K562 (cell line): ENCODE data around the gene ELOVL2. TPM values are rescaled to one million over a fixed set of nuclear protein-coding genes. Genes with fewer than 3 reads are reported as not detected.

Source experiments
- ATAC-seq: fragments of 200-7000 bp; cut with Tn5 transposase; 3 replicates; pipeline ENCODE4 v1.9.1; 2020; ENCODE audit warnings: moderate library complexity
- BruUV-seq: library from RNA; stranded (reverse); fragments of 400-500 nt; replicated peaks from 2 replicates; lab custom pipeline; 2021; lab: Mats Ljungman, UMichigan
- CTCF ChIA-PET: fragments of 300-600 bp; formaldehyde crosslinking; extraction: SDS; loops from one replicate; lab custom pipeline; 2021; ENCODE audit warnings: low intra/inter-chr PET ratio; lab: Yijun Ruan, JAX
- POLR2A ChIA-PET: fragments of 300-600, 350-650 bp; sonication (Branson Sonifier 250); formaldehyde crosslinking; extraction: SDS; loops from one replicate; lab custom pipeline; 2021; ENCODE audit warnings: antibody characterized with exemption, inconsistent platforms; lab: Yijun Ruan, JAX
- DNase-seq, 4 experiments: peaks; one replicate each; pipeline versions ENCODE4 v3.0.0 to v3.0.0-alpha.2; 2011 to 2018; ENCODE audit warnings: low spot score in 3 of 4, mixed read lengths in 3 of 4; ENCODE audit errors: extremely low read depth in 1 of 4
- FAIRE-seq: peaks from 2 replicates; lab custom pipeline; 2011; peaks lifted over from hg19 to GRCh38; lab: Jason Lieb, UNC
- H2AFZ ChIP-seq: 2 replicates; pipeline ENCODE4 v1.6.0; 2011; ENCODE audit warnings: low read depth, low read length, control low read depth, inconsistent platforms
- H3K27ac ChIP-seq: fragments of 200-600 bp; 3 replicates; pipeline ENCODE4 v1.8.0; 2011; ENCODE audit warnings: low read depth, mild to moderate bottlenecking, control low read depth, inconsistent platforms, low read length, moderate library complexity, mixed read lengths; ENCODE audit errors: extremely low read depth
- H3K27me3 ChIP-seq, 2 experiments: fragments of 300-600 bp in 1 of 2; 2 replicates in 1 of 2; 3 replicates in 1 of 2; pipeline versions ENCODE4 v1.6.0 to v1.8.0; 2011; ENCODE audit warnings: inconsistent platforms in 2 of 2, low read length in 2 of 2, mild to moderate bottlenecking in 1 of 2, mixed read lengths in 1 of 2, moderate library complexity in 1 of 2; ENCODE audit not compliant: control insufficient read depth in 2 of 2, insufficient read depth in 2 of 2
- H3K36me3 ChIP-seq: fragments of 300-600 bp; 3 replicates; pipeline ENCODE4 v1.8.0; 2011; ENCODE audit warnings: mild to moderate bottlenecking, low read length, inconsistent platforms; ENCODE audit not compliant: control insufficient read depth, insufficient read depth
- H3K4me1 ChIP-seq, 2 experiments: fragments of 200-600 bp in 1 of 2; replicated peaks in 1 of 2; 2 replicates in 1 of 2; 3 replicates in 1 of 2; pipeline versions ENCODE4 v1.5.1 to v1.8.0; 2011; ENCODE audit warnings: inconsistent platforms in 2 of 2, low read length in 2 of 2, mild to moderate bottlenecking in 1 of 2, mixed read lengths in 1 of 2, moderate library complexity in 1 of 2; ENCODE audit not compliant: control insufficient read depth in 2 of 2, insufficient read depth in 2 of 2
- H3K4me2 ChIP-seq: 2 replicates; pipeline ENCODE4 v1.6.1; 2011; ENCODE audit warnings: low read length, control low read depth, inconsistent platforms, mixed read lengths; ENCODE audit not compliant: insufficient read depth
- H3K4me3 ChIP-seq: fragments of 200-600 bp; sonication (generic), shearing (Covaris generic); 2 replicates; pipeline ENCODE4 v1.5.1; 2016; ENCODE audit warnings: control low read depth, inconsistent platforms
- H3K79me2 ChIP-seq: fragments of 200-600 bp; 3 replicates; pipeline ENCODE4 v1.8.0; 2011; ENCODE audit warnings: low read length, inconsistent platforms; ENCODE audit not compliant: control insufficient read depth, insufficient read depth
- H3K9ac ChIP-seq, 2 experiments: 2 replicates each; pipeline versions ENCODE4 v1.6.0 to v1.6.1; 2011; ENCODE audit warnings: low read depth in 2 of 2, low read length in 2 of 2, control low read depth in 1 of 2, inconsistent platforms in 1 of 2, mild to moderate bottlenecking in 1 of 2, mixed read lengths in 1 of 2; ENCODE audit not compliant: insufficient read depth in 1 of 2
- H3K9me1 ChIP-seq: one replicate; pipeline ENCODE4 v1.6.0; 2011; ENCODE audit warnings: inconsistent platforms, mild to moderate bottlenecking, low read length, moderate library complexity; ENCODE audit not compliant: control insufficient read depth, insufficient read depth
- H3K9me3 ChIP-seq: replicated peaks from 2 replicates; pipeline ENCODE4 v1.5.1; 2011; ENCODE audit warnings: low read depth, low read length, inconsistent platforms; ENCODE audit not compliant: control insufficient read depth, insufficient read depth
- H4K20me1 ChIP-seq: replicated peaks from 2 replicates; pipeline ENCODE4 v1.6.1; 2011; ENCODE audit warnings: low read length, inconsistent platforms, mixed read lengths; ENCODE audit not compliant: control insufficient read depth, insufficient read depth
- ATF6 ChIP-seq: sonication (generic); formaldehyde crosslinking; IDR thresholded peaks from 2 replicates; pipeline ENCODE4 v1.4.0; 2020; ENCODE audit warnings: mild to moderate bottlenecking, missing genetic modification reagents
- CTBP1 ChIP-seq: fragments of 450-650 bp; IDR thresholded peaks from 2 replicates; pipeline ENCODE4 v1.6.1; 2016; ENCODE audit warnings: borderline replicate concordance
- ESRRB ChIP-seq: fragments of 250-450 bp; sonication (Bioruptor Pico); IDR thresholded peaks from 2 replicates; pipeline ENCODE4 v1.5.0; 2020; ENCODE audit warnings: mild to moderate bottlenecking, moderate library complexity, borderline replicate concordance
- FOXA1 ChIP-seq: fragments of 450-650 bp; IDR thresholded peaks from 2 replicates; pipeline ENCODE4 v1.6.1; 2016; ENCODE audit warnings: mild to moderate bottlenecking, borderline replicate concordance
- GTF2A2 ChIP-seq: IDR thresholded peaks from 2 replicates; pipeline ENCODE4 v1.6.1; 2016; ENCODE audit warnings: mild to moderate bottlenecking, missing genetic modification characterization, missing compliant biosample characterization
- HMGN3 ChIP-seq: IDR thresholded peaks from 2 replicates; pipeline ENCODE4 v1.6.1; 2011; ENCODE audit warnings: borderline replicate concordance, low read depth, mild to moderate bottlenecking, mixed read lengths, low read length; ENCODE audit not compliant: insufficient read length; ENCODE audit errors: extremely low read depth
- LCOR ChIP-seq: sonication (generic); formaldehyde crosslinking; IDR thresholded peaks from 2 replicates; pipeline ENCODE4 v1.8.0; 2022; ENCODE audit warnings: mild to moderate bottlenecking, missing genetic modification reagents
- MAX ChIP-seq: sonication (generic); formaldehyde crosslinking; IDR thresholded peaks from 2 replicates; pipeline ENCODE4 v1.9.0; 2022; ENCODE audit warnings: mild to moderate bottlenecking, missing genetic modification reagents
- NBN ChIP-seq: fragments of 450-650 bp; IDR thresholded peaks from 2 replicates; pipeline ENCODE4 v1.6.1; 2016; ENCODE audit warnings: low read depth, mild to moderate bottlenecking
- RBBP5 ChIP-seq: fragments of 200-600 bp; sonication (generic); IDR thresholded peaks from 2 replicates; pipeline ENCODE4 v1.6.1; 2012; ENCODE audit warnings: borderline replicate concordance, mild to moderate bottlenecking, low read length, control low read depth, inconsistent platforms; ENCODE audit not compliant: insufficient read depth, poor library complexity, severe bottlenecking
- TAF15 ChIP-seq: fragments of 200-400 bp; formaldehyde crosslinking; IDR thresholded peaks from 2 replicates; pipeline ENCODE4 v1.6.1; 2017; ENCODE audit warnings: mild to moderate bottlenecking, low read depth, low read length, moderate library complexity
- ZNF134 ChIP-seq: fragments of 250-450 bp; sonication (Bioruptor Pico); conservative IDR thresholded peaks from 2 replicates; pipeline ENCODE4 v1.4.0; 2020
- ZNF551 ChIP-seq: fragments of 250-450 bp; sonication (Bioruptor Pico); IDR thresholded peaks from 2 replicates; pipeline ENCODE4 v1.5.0; 2021; ENCODE audit warnings: mild to moderate bottlenecking, moderate library complexity
- ZNF764 ChIP-seq: fragments of 250-450 bp; sonication (Bioruptor Pico); IDR thresholded peaks from 2 replicates; pipeline ENCODE4 v1.4.0; 2020; ENCODE audit warnings: low read depth, mild to moderate bottlenecking, moderate library complexity
- WGBS: fragments of 100-300 bp; shearing (Covaris generic); methylation state at CpG from one replicate; pipeline ENCODE4 v1.1.6; 2016; ENCODE audit warnings: low coverage, mixed read lengths; ENCODE audit not compliant: insufficient coverage; ENCODE audit errors: missing lambda C conversion rate; 5-methylcytosine and 5-hydroxymethylcytosine counted together
- in situ Hi-C: fragments of 300-500 bp; cut with MboI; formaldehyde crosslinking; loops from 4 replicates; pipeline ENCODE4 v1.15.0; 2018; ENCODE audit warnings: inconsistent platforms, mixed read lengths
- intact Hi-C: fragments of 100-400 bp; cut with micrococcal nuclease; formaldehyde crosslinking; loops from 2 replicates; pipeline ENCODE4 v1.14.2; 2022
- polyA plus RNA-seq, 8 experiments: library from polyadenylated mRNA; depleted of rRNA in 4 of 8; stranded (reverse) in 5 of 8; unstranded in 3 of 8; fragments of >200 nt; fragmentation: Nextera tagmentation in 2 of 8; fragmentation: Illumina TruSeq in 1 of 8; extraction: Ambion mirVana in 2 of 8; extraction: Trizol in 1 of 8; gene quantifications; 2 replicates each; pipeline versions ENCODE4 v1.2.1 to v1.2.3, GENCODE V29; 2011 to 2014; ENCODE audit warnings: inconsistent platforms in 1 of 8, missing spikeins in 1 of 8
- total RNA-seq, 7 experiments: library from RNA; depleted of rRNA in 6 of 7; stranded (reverse); fragments of >200 nt in 6 of 7; fragmentation: Illumina TruSeq in 2 of 7; extraction: Trizol in 2 of 7; gene quantifications; 2 replicates each; pipeline versions ENCODE4 v1.2.1 to v1.2.3, GENCODE V29; 2011 to 2021; ENCODE audit warnings: low replicate concordance in 1 of 7
- TF ChIP-seq, protein P1 (sequence below): sonication (generic); formaldehyde crosslinking; IDR thresholded peaks from 2 replicates; pipeline ENCODE4 v1.8.0; 2022; ENCODE audit warnings: missing genetic modification reagents, mild to moderate bottlenecking, moderate library complexity, borderline replicate concordance

The ELOVL2 gene
- total and polyA plus RNA-seq, 9 of the 15 experiments (the other 6 are each of a cell fraction or from before 2014, with no cell fraction given) = 0.05 to 0.96 (median 0.31) TPM

DNA sequence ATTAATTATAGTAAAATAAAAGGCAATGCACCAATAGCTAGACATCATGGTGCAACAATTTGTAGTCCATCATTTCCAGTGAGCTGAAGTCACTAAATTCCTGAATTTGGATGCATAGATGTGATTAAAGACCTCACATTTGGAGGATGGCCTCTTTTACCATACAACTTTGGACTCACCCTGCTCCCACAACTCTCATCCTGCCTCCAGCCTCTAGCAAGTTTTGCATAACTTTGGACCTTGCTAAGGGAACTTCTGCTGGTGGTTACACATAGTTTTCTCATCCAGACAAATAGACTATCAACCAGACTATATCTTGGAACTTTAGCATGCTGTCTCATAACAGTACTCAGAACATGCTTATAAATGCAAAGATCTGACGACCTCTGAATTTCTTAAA lies 12.8 kb upstream of the ELOVL2 start:
- no peaks in the 10 kb centered on the region for H4K20me1 ChIP-seq
- H3K9ac ChIP-seq = no peak overlapping the region
- H3K27me3 ChIP-seq = peaks cover 2 to 5% of the 10 kb centered on the region in 2 experiments
- no peak overlapping the region for H3K4me2 ChIP-seq
- ATAC-seq = no peak
- no peaks in the 10 kb centered on the region for H3K9me1 ChIP-seq
- no peak overlapping the region for H3K27ac ChIP-seq
- POLR2A ChIA-PET = interaction anchor here (1.0 to 1.6 kb wide), 3 partner anchors 8 to 17 kb away, joined by 3 to 4 read pairs (median 3); no protein-coding TSS in a partner anchor
- no peaks in the 10 kb centered on the region for H3K9me3 ChIP-seq
- H3K79me2 ChIP-seq = no peaks in the 10 kb centered on the region
- no peaks in the 10 kb centered on the region for H3K36me3 ChIP-seq
- in situ Hi-C loops (no loop called here), intact Hi-C loops (no loop called here)
- no peak for DNase-seq
- WGBS = 13% methylated on average over 1 of the region's 1 CpG
- no peak overlapping the region for H3K4me3 ChIP-seq
- no peaks in the 10 kb centered on the region for H3K4me1 ChIP-seq
- CTCF ChIA-PET = no interaction called here
- H2AFZ ChIP-seq = no peak overlapping the region
- BruUV-seq = no TSS peak
- no peak for FAIRE-seq
- TF ChIP-seq ZNF764 (CRISPR knock-in tag) (no peak), NBN (no peak), ZNF134 (no peak), CTBP1 (no peak), HMGN3 (no peak), RBBP5 (no peak), ATF6 (no peak), LCOR (CRISPR knock-in tag) (no peak), GTF2A2 (tag) (no peak), MAX (no peak), FOXA1 (no peak), ZNF551 (no peak), TAF15 (no peak), ESRRB (CRISPR knock-in tag) (no peak)
- TF ChIP-seq, protein P1, sequence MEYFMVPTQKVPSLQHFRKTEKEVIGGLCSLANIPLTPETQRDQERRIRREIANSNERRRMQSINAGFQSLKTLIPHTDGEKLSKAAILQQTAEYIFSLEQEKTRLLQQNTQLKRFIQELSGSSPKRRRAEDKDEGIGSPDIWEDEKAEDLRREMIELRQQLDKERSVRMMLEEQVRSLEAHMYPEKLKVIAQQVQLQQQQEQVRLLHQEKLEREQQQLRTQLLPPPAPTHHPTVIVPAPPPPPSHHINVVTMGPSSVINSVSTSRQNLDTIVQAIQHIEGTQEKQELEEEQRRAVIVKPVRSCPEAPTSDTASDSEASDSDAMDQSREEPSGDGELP = no peak
